GM03348 (cell line): ENCODE data around the gene RABIF.
"Not testable (repeated sequence)": the region's sequence is repeated elsewhere in the genome, so short reads cannot be mapped to it uniquely, and the experiment has no call there.

Experiments used
- DNase-seq: peaks from one replicate; pipeline ENCODE4 v3.0.0; 2012; ENCODE audit warnings: low spot score

Gene RABIF

DNA sequence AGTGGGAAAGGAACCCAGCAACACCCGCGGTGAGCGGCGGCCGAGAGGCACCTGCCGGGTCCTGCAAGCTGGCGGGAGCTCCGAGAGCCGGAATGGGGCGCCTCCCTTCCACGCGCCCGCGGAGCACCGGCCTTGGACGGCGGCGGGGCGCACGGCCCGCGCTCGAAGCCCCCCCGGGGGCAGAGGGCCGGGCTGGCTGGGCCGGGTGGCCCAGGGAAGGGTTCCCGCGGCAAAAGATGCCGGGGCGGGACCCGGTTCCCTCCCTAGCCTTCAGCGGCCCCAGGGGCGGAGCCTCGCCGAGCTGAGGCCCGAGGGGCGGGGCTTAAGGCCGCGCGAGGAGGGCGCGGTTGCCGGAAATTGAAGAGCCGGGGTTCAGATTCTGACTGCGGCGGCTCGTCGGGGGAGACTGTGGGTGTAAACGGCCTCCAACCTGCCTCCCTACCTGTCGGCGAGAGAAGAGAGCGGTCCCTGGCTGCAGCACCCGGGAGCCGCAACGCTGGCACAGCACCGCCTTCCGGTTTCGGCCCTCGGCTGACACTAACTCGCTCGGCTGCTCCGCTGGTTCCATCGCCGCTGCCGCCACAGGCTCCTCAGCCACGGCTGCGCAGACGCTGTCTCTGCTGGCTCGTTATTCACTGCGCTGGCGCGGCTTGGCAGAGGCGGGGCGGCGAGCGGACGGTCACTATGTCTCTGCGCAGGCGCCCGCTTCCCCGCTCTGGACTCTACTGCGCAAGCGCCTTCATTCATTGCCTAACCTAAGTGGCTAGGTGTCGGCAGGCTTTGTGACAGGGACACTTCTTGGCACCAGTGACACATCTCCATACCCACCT, at the start of gene RABIF:
Gene RABIF, minus strand, starts transcription at position 619 of the 830 bp plus-strand sequence. Its CDS starts 51 bp downstream, at position 568.
- DNase-seq = peak; percentile 99

DNA sequence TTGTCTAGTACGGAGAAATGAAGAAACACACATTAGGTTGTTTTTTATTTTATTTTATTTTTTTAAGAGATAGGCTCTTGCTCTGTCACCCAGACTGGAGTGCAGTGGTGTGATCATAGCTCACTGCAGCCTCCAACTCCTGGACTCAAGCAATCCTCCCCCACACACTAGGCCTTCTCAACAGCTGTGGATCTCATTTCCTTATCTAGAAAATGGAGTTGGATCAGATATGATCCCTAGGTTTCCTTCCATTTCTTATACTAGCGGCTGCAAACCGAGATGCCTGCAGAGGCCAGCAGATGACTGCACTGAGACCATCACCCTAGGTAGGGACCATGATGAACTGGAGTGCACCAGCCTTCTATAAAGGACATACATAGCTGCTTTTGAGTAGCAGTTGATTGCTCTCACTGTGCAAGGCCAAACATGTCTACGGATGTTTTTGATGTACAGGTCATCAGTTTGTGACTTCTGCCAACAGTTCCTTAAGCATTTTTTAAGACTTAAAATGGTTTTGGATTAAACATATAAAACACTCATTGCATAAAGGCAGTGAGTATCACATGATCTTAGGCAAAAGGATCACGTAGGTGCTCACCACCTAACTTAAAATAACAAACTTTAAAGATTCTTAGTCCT, 49.5 kb upstream of the RABIF start:
- no peak for DNase-seq

DNA sequence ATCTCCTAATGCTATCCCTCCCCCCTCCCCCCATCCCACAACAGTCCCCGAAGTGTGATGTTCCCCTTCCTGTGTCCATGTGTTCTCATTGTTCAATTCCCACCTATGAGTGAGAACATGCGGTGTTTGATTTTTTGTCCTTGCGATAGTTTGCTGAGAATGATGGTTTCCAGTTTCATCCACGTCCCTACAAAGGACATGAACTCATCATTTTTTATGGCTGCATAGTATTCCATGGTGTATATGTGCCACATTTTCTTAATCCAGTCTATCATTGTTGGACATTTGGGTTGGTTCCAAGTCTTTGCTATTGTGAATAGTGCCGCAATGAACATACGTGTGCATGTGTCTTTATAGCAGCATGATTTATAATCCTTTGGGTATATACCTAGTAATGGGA, 47.5 kb upstream of the RABIF start:
- DNase-seq = not testable (repeated sequence)

DNA sequence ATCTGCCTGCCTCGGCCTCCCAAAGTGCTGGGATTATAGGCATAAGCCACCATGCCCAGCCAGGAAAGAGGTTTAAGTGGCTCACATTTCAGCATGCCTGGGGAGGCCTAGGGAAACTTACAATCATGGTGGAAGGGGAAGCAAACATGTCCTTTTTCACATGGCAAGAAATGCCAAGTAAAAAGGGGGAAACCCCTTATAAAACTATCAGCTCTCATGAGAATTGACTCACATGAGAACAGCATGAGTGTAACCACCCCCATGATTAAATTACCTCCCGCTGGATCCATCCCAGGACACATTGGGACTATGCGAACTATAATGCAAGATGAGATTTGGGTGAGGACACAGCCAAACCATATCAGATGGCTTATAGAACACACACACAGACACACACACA, 46.9 kb upstream of the RABIF start:
- DNase-seq = no peak

DNA sequence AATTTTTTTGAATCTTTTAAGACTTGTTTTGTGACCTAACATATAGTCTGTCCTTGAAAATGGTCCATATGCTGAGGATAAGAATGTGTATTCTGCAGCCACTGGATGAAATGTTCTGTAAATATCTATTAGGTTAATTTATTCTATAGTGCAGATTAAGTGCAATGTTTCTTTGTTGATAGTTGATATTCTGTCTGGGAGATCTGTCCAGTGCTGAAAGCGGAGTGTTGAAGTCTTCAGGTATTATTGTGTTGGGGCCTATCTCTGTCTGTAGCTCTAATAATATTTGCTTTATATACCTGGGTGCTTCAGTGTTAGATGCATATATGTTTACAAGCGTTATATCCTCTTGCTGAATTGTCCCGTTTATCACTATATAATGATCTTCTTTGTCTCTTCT, 45.8 kb upstream of the RABIF start:
- no peak for DNase-seq

DNA sequence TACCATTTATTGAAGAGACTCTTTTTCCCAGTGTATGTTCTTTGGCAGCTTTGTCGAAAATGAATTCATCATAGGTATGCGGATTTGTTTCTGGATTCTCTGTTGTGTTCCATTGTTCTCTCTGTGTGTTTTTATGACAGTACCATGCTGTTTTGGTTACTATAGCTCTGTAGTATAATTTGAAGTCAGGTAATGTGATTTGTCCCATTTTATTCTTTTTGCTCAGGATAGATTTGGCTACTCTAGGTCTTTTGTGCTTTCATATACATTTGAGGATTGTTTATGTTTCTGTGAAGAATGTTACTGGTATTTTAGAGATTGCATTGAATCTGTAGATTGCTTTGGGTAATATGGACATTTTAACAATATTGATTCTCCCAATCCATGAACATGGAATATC, 43.5 kb upstream of the RABIF start:
- no peak for DNase-seq

DNA sequence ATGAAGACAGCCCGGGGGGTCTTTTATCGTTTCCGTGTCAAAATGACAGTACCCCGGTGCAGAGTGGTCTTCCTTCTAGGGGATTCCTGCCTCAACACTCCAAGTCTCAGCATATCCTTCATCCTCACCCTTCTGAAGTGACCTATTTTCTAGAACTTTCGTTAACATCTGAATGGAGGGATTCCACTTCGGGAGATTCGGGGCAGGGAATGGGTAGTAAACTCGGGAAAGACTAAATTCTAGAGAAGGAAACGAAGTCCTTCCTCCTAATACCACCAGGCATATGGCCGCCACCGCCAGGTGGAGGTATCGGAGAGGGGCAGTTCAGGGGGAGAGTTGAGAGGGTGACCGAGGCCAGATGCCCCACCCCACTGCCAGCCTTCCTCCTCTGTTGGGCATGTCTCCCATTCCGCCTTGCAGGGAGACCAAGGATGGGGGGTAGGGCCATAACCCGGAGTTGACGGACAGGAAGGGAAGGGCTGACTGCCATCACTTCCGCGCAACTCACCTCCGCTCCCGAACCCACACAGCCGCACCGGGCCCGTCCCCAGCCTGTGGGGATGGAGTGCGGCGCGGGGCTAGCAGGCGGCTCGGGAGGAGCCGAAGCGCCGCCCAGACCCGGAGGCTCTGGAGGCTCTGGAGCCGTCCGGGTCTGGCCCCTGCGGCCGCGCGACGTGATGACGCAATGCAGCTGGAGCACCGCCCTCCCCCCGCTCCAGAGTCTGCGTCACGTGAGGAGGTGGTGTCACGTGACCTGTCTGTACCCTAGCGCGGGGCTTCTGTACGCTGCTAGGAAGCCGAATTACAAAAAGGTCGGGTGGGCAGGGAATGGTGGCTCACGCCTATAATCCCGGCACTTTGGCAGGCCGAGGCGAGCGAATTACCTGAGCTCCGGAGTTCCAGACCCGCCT, 37.9 kb upstream of the RABIF start, which contains the start of gene KLHL12:
Gene KLHL12, minus strand, starts transcription at position 654 of the 911 bp plus-strand sequence. CDS start 2,072 bp downstream, outside the sequence.
- DNase-seq = peak; percentile 99

DNA sequence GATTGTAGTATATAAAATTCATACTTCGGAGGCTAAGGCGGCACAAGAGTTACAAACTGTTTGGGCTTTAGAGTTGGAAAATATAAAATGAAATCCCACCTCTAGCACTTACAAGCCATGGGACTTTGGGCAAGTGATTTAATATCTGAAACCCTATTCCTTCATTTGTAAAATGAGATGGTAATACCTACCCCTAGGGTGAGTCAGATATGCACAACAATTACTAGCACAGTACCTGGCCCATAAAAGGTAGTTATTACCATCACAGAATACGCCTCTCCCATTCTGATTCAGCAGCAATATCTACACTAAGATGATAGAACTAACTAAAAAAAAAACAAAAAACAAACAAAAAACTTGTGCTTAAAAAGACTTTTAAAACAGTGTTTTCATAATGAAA, 34.6 kb upstream of the RABIF start:
- no peak for DNase-seq

DNA sequence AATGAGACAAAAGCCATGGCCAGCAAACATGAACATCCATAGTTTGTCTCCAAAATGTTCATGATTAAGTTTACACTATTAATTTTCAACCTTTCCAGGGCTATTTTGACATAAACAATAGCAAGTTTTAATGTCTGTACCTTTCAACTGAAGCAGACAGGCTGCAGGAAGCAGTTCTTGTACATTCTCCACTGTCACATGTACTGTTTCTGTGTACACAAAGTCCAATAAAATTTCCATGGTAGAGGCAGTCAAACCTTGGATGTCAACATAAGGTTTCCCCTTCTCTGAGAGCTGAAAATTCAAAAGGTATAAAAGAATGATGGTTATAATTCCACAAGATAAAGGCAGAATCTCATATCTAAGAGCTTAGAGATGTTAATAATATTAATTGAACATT, 30.7 kb upstream of the RABIF start:
- no peak for DNase-seq

DNA sequence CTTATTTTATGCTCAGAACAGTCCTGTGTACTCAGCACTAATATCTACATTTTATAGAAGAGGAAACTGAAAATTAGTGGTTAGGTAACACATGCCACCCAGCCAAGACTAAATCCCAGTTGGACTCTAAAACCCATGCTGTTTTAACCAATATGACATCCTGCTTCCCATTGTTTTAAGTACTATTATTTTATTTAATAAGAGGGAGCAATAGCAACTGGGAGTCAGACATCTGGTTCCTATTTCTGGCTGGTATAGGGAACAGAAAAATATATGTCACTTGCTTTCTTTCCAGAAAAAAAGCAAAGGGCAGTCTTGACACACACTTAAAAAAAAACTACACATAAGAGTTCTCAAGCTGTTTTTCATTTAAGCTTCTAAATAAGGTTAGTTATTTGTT, 26.2 kb upstream of the RABIF start:
- no peak for DNase-seq

DNA sequence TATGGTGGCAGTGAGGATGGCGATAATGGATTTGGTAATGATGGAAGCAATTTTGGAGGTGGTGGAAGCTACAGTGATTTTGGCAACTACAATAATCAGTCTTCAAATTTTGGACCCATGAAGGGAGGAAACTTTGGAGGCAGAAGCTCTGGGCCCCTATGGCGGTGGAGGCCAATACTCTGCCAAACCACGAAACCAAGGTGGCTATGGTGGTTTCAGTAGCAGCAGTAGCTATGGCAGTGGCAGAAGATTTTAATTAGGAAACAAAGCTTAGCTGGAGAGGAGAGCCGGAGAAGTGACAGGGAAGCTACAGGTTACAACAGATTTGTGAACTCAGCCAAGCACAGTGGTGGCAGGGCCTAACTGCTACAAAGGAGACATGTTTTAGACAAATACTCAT, 23.5 kb upstream of the RABIF start:
- not testable (repeated sequence) for DNase-seq

DNA sequence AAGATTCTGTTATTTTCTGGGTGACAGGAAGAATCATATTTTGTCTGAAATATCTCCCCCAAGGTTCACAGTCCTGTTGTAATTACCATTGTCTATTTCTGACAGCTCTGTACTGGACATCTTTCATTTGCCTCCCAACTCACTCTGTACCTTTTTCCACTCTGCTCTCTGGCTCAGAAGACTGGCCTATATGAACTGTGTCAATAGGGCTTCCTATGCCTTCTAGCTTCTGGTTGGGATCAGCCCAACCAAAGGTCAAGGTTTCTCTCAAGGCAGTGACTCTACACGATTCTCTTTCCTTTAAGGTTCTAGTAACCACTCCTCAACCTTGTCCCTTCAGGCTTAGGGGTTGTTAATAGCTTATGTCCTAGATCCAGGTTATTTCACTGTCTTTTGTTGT, 20.5 kb upstream of the RABIF start:
- DNase-seq = no peak

DNA sequence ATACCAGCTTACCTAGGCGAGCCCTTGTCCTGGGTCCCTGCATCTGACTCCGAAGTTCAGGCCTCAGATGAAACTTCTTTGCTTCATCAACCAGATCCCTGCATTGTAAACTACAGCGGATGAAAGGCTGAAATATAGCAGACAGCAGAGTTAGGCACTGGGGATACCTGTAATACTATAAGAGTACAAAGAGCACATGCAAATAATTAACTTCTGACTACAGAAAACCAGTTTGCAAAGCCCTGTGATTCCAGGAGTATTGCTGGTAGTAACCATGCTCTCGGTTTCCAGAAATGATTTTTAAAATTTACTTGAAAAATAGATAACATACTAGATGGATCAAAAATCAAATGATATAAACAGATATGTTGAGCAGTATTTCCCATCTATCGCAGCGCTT, 20.0 kb upstream of the RABIF start:
- no peak for DNase-seq

DNA sequence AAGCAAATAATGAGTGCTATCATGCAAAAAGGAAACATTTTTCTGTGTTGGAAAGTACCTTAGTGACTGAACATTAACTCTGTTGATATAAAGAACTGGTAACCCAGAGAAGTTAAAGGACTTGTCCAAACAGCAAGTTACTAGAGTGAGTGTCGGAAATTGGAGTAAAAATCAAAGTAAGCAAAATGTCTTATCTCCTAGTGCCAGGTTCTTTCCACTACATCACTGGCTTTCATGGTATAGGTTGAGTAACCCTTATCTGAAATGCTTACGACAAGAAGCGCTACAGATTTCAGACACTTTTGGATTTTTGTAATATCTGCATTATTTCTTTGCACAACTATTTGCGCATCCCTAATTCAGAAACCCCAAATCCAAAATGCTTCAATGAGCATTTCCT, 16.4 kb upstream of the RABIF start:
- no peak for DNase-seq

DNA sequence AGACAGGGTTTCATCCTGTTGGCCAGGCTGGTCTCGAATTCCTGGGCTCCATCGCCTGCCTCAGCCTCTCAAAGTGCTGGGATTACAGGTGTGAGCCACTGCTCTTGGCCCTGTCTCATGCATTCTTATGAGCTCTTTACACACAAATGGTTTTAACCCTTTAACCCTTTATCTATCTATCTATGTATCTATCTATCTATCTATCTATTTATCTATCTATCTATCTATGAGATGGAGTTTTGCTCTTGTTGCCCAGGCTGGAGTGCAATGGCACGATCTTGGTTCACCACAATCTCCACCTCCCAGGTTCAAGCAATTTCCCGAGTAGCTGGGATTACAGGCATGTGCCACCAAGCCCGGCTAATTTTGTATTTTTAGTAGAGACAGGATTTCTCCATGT, 14.9 kb upstream of the RABIF start:
- DNase-seq = not testable (repeated sequence)

DNA sequence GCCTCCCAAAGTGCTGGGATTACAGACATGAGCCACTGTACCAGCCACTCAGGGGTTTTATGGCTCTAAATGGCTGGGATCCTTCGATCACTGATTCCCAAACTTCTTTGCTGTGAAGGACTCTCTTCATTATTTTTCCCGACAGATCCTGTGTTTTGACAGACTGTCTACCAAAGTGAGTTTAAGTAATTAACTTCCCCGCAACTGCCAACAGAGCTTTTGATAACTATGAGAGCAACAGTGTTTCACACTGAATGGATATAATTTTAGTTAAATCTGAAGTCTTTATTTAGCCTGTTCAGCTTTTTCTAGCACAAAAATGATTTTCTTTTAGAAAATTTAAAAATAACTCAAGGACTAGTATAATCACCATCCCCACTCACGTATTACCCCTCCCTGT, 12.6 kb upstream of the RABIF start:
- no peak for DNase-seq

DNA sequence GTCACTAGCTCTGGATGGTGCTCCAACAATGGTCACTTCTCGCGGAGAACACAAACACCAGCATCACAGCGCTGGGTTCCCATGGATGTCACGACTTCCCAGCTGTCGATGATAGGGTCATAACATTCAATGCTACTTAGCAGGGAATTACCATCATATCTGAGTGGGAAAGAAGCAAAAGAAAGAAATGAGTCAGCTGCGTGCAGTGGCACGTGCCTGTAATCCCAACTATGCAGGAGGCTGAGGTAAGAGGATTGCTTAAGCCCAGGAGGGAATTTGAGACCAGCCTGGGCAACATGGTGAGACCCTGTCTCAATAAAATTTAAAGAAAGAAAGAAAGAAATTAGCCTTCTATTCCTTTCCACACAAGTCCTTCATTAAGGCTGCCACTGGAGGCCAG, 3.6 kb upstream of the RABIF start:
- no peak for DNase-seq

DNA sequence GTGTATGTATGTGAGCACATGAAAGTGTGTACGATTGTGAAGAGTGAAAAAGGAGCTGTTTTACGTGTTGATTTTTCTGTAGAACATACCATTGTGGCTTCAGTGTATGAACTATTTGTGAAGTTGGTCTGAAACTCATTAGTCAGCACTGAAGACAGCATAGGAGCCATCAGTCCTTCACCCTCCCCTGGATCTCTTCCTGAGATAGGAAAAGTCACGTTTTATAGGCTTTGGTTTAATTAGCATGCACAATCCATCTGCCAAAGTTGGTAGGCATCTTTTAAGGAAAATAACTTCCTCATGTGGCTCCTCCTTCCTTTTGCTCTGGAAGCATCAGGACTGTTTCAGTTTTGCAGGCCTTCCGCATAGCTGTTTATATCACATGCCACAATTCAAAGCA, 1.4 kb upstream of the RABIF start:
- DNase-seq = no peak

DNA sequence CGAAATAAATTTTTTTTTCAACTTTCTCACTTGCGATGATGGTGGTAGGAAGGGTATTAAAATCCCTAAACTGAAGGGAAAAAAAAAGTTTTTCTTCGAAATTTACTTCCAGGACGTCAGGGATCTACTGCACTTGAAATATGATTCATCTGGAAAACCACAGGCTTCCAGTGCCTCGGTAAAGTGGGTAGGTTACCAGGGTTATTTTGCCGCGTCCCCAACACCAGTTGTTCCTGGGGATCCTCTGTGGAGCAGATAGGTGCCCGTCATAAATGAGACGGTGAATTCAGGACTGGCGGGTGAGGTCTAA, 773 bp downstream of the RABIF start:
- DNase-seq = no peak

DNA sequence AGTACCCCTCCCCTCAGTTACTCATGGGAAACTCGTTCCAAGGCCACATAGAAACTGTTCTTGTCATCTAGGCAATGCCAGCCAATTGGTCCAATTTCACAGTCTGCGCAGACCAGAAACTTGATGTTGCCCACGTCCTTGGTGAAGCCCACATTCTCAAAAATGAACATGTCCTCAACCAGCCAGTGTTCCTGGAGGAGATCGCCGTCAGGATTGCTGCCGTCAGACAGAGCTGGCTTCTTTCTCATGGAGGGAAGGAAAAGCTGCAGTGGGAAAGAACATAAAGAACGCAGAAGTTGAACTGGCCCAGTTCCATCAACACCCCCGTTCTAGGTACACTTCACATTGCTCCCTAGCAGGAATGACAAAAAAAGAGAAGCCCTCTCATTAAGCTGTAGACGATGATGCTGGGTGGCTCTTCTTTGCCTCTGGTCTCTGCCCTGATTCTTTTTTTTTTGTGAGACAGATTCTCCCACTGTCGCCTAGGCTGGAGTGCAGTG, 7.9 kb downstream of the RABIF start:
- DNase-seq = no peak

DNA sequence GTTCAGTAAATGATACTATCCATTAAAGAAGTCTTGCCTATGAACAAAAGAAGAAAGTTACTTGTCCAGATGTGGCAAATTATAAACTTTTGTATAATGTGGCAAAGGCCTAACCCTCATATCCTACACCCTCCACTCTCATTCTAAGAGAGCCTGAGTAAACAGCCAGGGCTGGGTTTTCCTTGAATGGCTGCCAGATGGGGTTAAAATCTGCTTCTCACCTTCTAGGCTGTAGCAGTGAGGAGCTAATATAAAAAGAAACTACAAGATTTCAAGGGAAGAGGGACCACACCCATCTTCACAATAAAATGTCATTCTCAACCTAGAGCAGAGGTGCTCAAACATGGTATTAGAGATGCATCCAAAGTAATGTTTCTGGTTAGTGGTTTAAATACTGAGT, 8.9 kb downstream of the RABIF start:
- no peak for DNase-seq

DNA sequence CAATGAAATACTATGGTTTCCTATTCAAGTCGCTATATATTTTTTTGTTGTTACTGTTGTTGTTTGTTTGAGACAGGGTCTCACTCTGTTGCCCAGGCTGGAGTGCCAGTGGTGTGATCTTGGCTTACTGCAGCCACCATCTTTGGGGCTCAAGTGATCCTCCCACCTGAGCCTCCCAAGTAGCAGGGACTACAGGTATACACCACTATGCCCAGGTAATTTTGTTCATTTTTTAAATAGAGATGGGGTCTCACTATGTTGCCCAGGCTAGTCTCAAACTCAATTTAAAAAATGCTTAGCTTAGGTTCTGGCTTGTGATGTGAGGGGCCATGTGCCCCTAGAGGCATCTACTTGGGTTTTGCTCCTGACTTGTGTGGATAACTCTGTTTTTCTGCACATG, 9.8 kb downstream of the RABIF start:
- DNase-seq = no peak

DNA sequence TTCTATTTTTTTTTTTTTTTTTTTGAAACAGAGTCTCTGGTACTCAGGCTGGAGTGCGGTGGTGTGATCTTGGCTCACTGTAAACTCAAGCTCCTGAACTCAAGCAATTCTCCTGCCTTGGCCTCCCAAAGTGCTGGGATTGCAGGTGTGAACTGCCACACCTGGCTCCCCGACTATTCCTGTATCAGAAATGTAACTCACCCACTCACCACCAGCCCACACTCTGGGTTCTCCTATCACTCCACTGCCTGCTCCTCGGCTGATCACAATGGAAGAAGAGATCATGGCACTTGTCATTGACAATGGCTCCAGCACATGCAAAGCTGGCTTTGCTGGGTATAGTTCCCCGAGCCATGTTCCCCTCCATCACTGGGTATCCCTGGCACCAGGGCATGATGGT, 15.9 kb downstream of the RABIF start:
- no peak for DNase-seq
